Endothelial cell of umbilical vein (primary cell): ENCODE data around the gene RSPH1. TPM values are rescaled to one million over a fixed set of nuclear protein-coding genes. Genes with fewer than 3 reads are reported as not detected.

ENCODE experiments used
- BruUV-seq: library from RNA; stranded (reverse); fragments of 400-500 nt; replicated peaks from 2 replicates; lab custom pipeline; 2021; lab: Mats Ljungman, UMichigan
- CTCF ChIA-PET: fragments of 300-600, 350-600 bp; sonication (Branson Sonifier 250); formaldehyde crosslinking; loops from one replicate; lab custom pipeline; 2021; ENCODE audit warnings: antibody characterized with exemption, inconsistent platforms; lab: Charles Lee
- POLR2A ChIA-PET: fragments of 300-600, 350-600 bp; sonication (Branson Sonifier 250); formaldehyde crosslinking; loops from one replicate; lab custom pipeline; 2021; ENCODE audit warnings: antibody characterized with exemption, inconsistent platforms; lab: Charles Lee
- DNase-seq: peaks from one replicate; pipeline ENCODE4 v3.0.0-alpha.2; 2011; ENCODE audit warnings: low read depth, low spot score
- FAIRE-seq: peaks from 2 replicates; lab custom pipeline; 2011; peaks lifted over from hg19 to GRCh38; lab: Jason Lieb, UNC
- H2AFZ ChIP-seq: 2 replicates; pipeline ENCODE4 v1.6.0; 2012; ENCODE audit warnings: low read depth, low read length, control low read depth, inconsistent platforms
- H3K27ac ChIP-seq: 2 replicates; pipeline ENCODE4 v1.5.1; 2011; ENCODE audit warnings: low read depth, mild to moderate bottlenecking, control low read depth, low read length, moderate library complexity; ENCODE audit not compliant: insufficient read depth
- H3K27me3 ChIP-seq, 2 experiments: 2 replicates each; pipeline versions ENCODE4 v1.6.0 to v1.6.1; 2011; ENCODE audit warnings: low read length in 2 of 2, mixed read lengths in 1 of 2; ENCODE audit not compliant: control insufficient read depth in 2 of 2, insufficient read depth in 2 of 2
- H3K36me3 ChIP-seq, 2 experiments: 2 replicates in 1 of 2; 3 replicates in 1 of 2; pipeline ENCODE4 v1.5.1; 2011; ENCODE audit warnings: low read length in 2 of 2, mild to moderate bottlenecking in 1 of 2, moderate library complexity in 1 of 2; ENCODE audit not compliant: control insufficient read depth in 2 of 2, insufficient read depth in 2 of 2; ENCODE audit errors: extremely low read depth in 1 of 2
- H3K4me1 ChIP-seq: 3 replicates; pipeline ENCODE4 v1.5.1; 2011; ENCODE audit warnings: mild to moderate bottlenecking, low read length; ENCODE audit not compliant: control insufficient read depth, insufficient read depth; ENCODE audit errors: extremely low read depth
- H3K4me2 ChIP-seq: 2 replicates; pipeline ENCODE4 v1.6.1; 2011; ENCODE audit warnings: low read length, control low read depth, mixed read lengths; ENCODE audit not compliant: insufficient read depth
- H3K4me3 ChIP-seq, 3 experiments: fragments of 200-600 bp in 1 of 3; sonication (generic), shearing (Covaris generic) in 1 of 3; replicated peaks in 1 of 3; 2 replicates each; pipeline ENCODE4 v1.5.1; 2011 to 2016; ENCODE audit warnings: control low read depth in 3 of 3, low read length in 3 of 3, mild to moderate bottlenecking in 2 of 3, inconsistent platforms in 1 of 3, low read depth in 1 of 3, moderate library complexity in 1 of 3; ENCODE audit not compliant: insufficient read depth in 1 of 3
- H3K79me2 ChIP-seq: 2 replicates; pipeline ENCODE4 v1.6.0; 2012; ENCODE audit warnings: low read length, inconsistent platforms; ENCODE audit not compliant: control insufficient read depth, insufficient read depth
- H3K9ac ChIP-seq: replicated peaks from 2 replicates; pipeline ENCODE3; 2011; ENCODE audit warnings: low read length, control low read depth; ENCODE audit not compliant: insufficient read depth; ENCODE audit errors: extremely low read depth
- H3K9me1 ChIP-seq: replicated peaks from 3 replicates; pipeline ENCODE4 v1.6.0; 2011; ENCODE audit warnings: mild to moderate bottlenecking, low read length; ENCODE audit not compliant: control insufficient read depth, insufficient read depth; ENCODE audit errors: extremely low read depth
- H3K9me3 ChIP-seq: replicated peaks from 2 replicates; pipeline ENCODE4 v1.5.1; 2012; ENCODE audit warnings: low read length, inconsistent platforms; ENCODE audit not compliant: control insufficient read depth, insufficient read depth
- H4K20me1 ChIP-seq: replicated peaks from 2 replicates; pipeline ENCODE3; 2011; ENCODE audit warnings: mild to moderate bottlenecking, low read length; ENCODE audit not compliant: control insufficient read depth, insufficient read depth; ENCODE audit errors: extremely low read depth
- CTCF ChIP-seq, 2 donors: IDR thresholded peaks; 1 replicate in 1 of 2; 2 replicates in 1 of 2; pipeline ENCODE4 v1.5.1; 2011; ENCODE audit warnings: low read length in 2 of 2, mild to moderate bottlenecking in 2 of 2, moderate library complexity in 2 of 2, control low read depth in 1 of 2, inconsistent platforms in 1 of 2, low read depth in 1 of 2; ENCODE audit not compliant: insufficient read depth in 1 of 2; ENCODE audit errors: extremely low read depth in 1 of 2
- EZH2 ChIP-seq: IDR thresholded peaks from 2 replicates; pipeline ENCODE4 v1.6.1; 2012; ENCODE audit warnings: borderline replicate concordance, low read depth, mild to moderate bottlenecking, moderate library complexity, low read length, inconsistent platforms; ENCODE audit not compliant: severe bottlenecking
- FOS ChIP-seq: IDR thresholded peaks from 2 replicates; pipeline ENCODE4 v1.6.1; 2011; ENCODE audit warnings: mild to moderate bottlenecking, low read length, moderate library complexity, borderline replicate concordance; ENCODE audit not compliant: insufficient read depth
- GATA2 ChIP-seq: IDR thresholded peaks from 2 replicates; pipeline ENCODE4 v1.7.0; 2011; ENCODE audit warnings: low read depth, mild to moderate bottlenecking, moderate library complexity, mixed read lengths, low read length; ENCODE audit not compliant: insufficient read length, insufficient read depth
- JUN ChIP-seq: IDR thresholded peaks from 2 replicates; pipeline ENCODE4 v1.6.1; 2011; ENCODE audit warnings: borderline replicate concordance, low read depth; ENCODE audit not compliant: insufficient read length, insufficient read depth
- MYC ChIP-seq: IDR thresholded peaks from one replicate; pipeline ENCODE4 v1.6.1; 2011; ENCODE audit warnings: mild to moderate bottlenecking, low read depth, low read length
- POLR2A ChIP-seq: IDR thresholded peaks from 2 replicates; pipeline ENCODE4 v1.6.1; 2012; ENCODE audit warnings: low read depth, mild to moderate bottlenecking, control low read depth, low read length
- POLR2AphosphoS5 ChIP-seq: IDR thresholded peaks from 2 replicates; pipeline ENCODE4 v1.6.1; 2012; ENCODE audit warnings: low read depth, mild to moderate bottlenecking, control low read depth, low read length, moderate library complexity; ENCODE audit not compliant: insufficient read depth
- dilution Hi-C: fragments of 300-500 bp; cut with MboI; formaldehyde crosslinking; loops from one replicate; pipeline ENCODE4 v1.15.0; 2019; ENCODE audit warnings: low sequenced_read_pairs; ENCODE audit not compliant: extremely low pct_ligation_motif_present
- intact Hi-C: fragments of 100-400 bp; cut with micrococcal nuclease; formaldehyde crosslinking; loops from one replicate; pipeline ENCODE4 v1.10.0; 2022
- polyA plus RNA-seq, 4 experiments: library from polyadenylated mRNA; depleted of rRNA in 3 of 4; stranded (reverse) in 3 of 4; unstranded in 1 of 4; fragments of >200 nt; gene quantifications; 2 replicates each; pipeline versions ENCODE4 v1.2.1 to v1.2.3, GENCODE V29; 2011 to 2012; ENCODE audit warnings: missing spikeins in 1 of 4
- total RNA-seq: library from RNA; stranded (reverse); gene quantifications from 2 replicates; pipeline ENCODE4 v1.2.3, GENCODE V29; 2021
- TF ChIP-seq, protein P1 (sequence below): IDR thresholded peaks from 2 replicates; pipeline ENCODE4 v1.6.1; 2011; ENCODE audit not compliant: insufficient read depth, insufficient read length

The RSPH1 gene
- total and polyA plus RNA-seq, 2 donors (not counting 3 experiments of a cell fraction or from before 2014, with no cell fraction given) = 0.08 TPM; not detected in 1

DNA sequence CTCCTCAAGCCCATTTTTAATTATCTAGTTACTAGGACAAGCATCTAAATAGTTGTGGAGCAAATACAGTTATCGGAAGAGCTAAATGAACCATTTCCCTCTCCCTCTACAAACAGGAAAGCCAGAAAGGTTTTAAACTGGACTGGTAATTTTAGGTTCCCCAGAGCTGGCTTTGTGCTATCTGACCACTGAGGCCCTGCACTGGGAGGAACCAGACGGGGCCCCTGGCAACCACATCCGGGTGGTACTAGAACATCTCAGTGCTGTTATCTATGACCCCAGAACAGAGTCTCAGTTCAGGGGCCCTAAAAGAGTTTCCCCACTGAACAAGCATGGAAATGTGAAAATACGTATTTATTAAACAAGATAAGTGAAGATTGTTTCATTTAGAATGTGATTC is 7.7 kb upstream of the RSPH1 start:
- no TSS peak for BruUV-seq
- POLR2A ChIA-PET = no interaction called here
- no peaks in the 10 kb centered on the region for H3K9me3 ChIP-seq
- H3K9me1 ChIP-seq = no peaks in the 10 kb centered on the region
- DNase-seq (no peak), FAIRE-seq (no peak)
- H3K9ac ChIP-seq = no peak overlapping the region
- dilution Hi-C loops (no loop called here), intact Hi-C loops (no loop called here)
- H3K79me2 ChIP-seq = no peaks in the 10 kb centered on the region
- H3K4me3 ChIP-seq = no peak overlapping the region
- CTCF ChIA-PET = no interaction called here
- H3K4me1 ChIP-seq = no peaks in the 10 kb centered on the region
- no peaks in the 10 kb centered on the region for H4K20me1 ChIP-seq
- no peaks in the 10 kb centered on the region for H3K36me3 ChIP-seq
- H3K27me3 ChIP-seq = peaks cover 12% of the 10 kb centered on the region in 2 experiments
- H2AFZ ChIP-seq = no peak overlapping the region
- no peak overlapping the region for H3K4me2 ChIP-seq
- no peak overlapping the region for H3K27ac ChIP-seq
- TF ChIP-seq, protein P1, sequence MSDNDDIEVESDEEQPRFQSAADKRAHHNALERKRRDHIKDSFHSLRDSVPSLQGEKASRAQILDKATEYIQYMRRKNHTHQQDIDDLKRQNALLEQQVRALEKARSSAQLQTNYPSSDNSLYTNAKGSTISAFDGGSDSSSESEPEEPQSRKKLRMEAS = no peak
- no peak for TF ChIP-seq CTCF (IDR thresholded peaks at IDR 0.05; ENCODE audit: extremely low read depth in 1 of 2, insufficient read depth in 1 of 2, low read depth in 1 of 2, low read length in 2 of 2)
- TF ChIP-seq JUN = no peak
- TF ChIP-seq POLR2AphosphoS5 = no peak
- TF ChIP-seq FOS = no peak
- TF ChIP-seq POLR2A = no peak

- no peaks in the 10 kb centered on the region for H4K20me1 ChIP-seq
- no peak overlapping the region for H3K4me2 ChIP-seq
- ChIA-PET CTCF (no interaction called here), POLR2A (no interaction called here)
- H3K79me2 ChIP-seq = no peaks in the 10 kb centered on the region
- DNase-seq = no peak
- no TSS peak for BruUV-seq
- intact Hi-C loops (no loop called here), dilution Hi-C loops (no loop called here)
- no peaks in the 10 kb centered on the region for H3K36me3 ChIP-seq
- no peak overlapping the region for H2AFZ ChIP-seq
- no peaks in the 10 kb centered on the region for H3K9me1 ChIP-seq
- no peak overlapping the region for H3K4me3 ChIP-seq
- FAIRE-seq = no peak
- H3K9ac ChIP-seq = no peak overlapping the region
- H3K27me3 ChIP-seq = peaks cover 7 to 10% of the 10 kb centered on the region in 2 experiments
- TF ChIP-seq MYC = no peak
- no peak for TF ChIP-seq GATA2
- no peak for TF ChIP-seq EZH2
- no peak for TF ChIP-seq CTCF (IDR thresholded peaks at IDR 0.05; ENCODE audit: extremely low read depth in 1 of 2, insufficient read depth in 1 of 2, low read depth in 1 of 2, low read length in 2 of 2)
- no peak for TF ChIP-seq POLR2A
- no peak for TF ChIP-seq FOS
- TF ChIP-seq POLR2AphosphoS5 = no peak
- TF ChIP-seq, protein P1 = no peak
- TF ChIP-seq JUN = no peak
- H3K9me3 ChIP-seq = no peaks in the 10 kb centered on the region
- peaks cover 9% of the 10 kb centered on the region for H3K4me1 ChIP-seq
- no peak overlapping the region for H3K27ac ChIP-seq
Measured at GRCh38 chr21:42500736-42501135, 4.7 kb upstream of the RSPH1 start.
